Neutrophil (primary cell): ENCODE results near the gene IL2RA.

Experiments used
- H3K27ac ChIP-seq: fragments of 200-600 bp; sonication (generic); 2 replicates; pipeline ENCODE4 v1.5.1; 2016; ENCODE audit warnings: mild to moderate bottlenecking, moderate library complexity
- H3K27me3 ChIP-seq: fragments of 200-600 bp; sonication (generic); 2 replicates; pipeline ENCODE4 v1.6.0; 2016; ENCODE audit warnings: mild to moderate bottlenecking
- H3K36me3 ChIP-seq: fragments of 200-600 bp; sonication (generic); 2 replicates; pipeline ENCODE4 v1.5.1; 2017
- H3K4me1 ChIP-seq, 2 experiments: fragments of 200-600 bp in 1 of 2; sonication (generic) in 1 of 2; 1 replicate in 1 of 2; 2 replicates in 1 of 2; pipeline versions ENCODE4 v1.5.1 to v1.6.1; 2013 to 2016; ENCODE audit warnings: low read depth in 1 of 2, low read length in 1 of 2, mild to moderate bottlenecking in 1 of 2, moderate library complexity in 1 of 2; ENCODE audit not compliant: control insufficient read depth in 1 of 2, insufficient read depth in 1 of 2
- H3K4me3 ChIP-seq, 2 experiments: fragments of 200-600 bp in 1 of 2; sonication (generic) in 1 of 2; 1 replicate in 1 of 2; 2 replicates in 1 of 2; pipeline ENCODE4 v1.5.1; 2013 to 2016; ENCODE audit warnings: low read depth in 1 of 2, low read length in 1 of 2, mild to moderate bottlenecking in 1 of 2, moderate library complexity in 1 of 2
- H3K9me3 ChIP-seq: fragments of 200-600 bp; sonication (generic); 2 replicates; pipeline ENCODE4 v1.5.1; 2016
- TF ChIP-seq, protein P1 (sequence below): fragments of 200-600 bp; sonication (generic); IDR thresholded peaks from 2 replicates; pipeline ENCODE4 v1.5.1; 2016; ENCODE audit warnings: antibody characterized with exemption

Gene IL2RA

DNA sequence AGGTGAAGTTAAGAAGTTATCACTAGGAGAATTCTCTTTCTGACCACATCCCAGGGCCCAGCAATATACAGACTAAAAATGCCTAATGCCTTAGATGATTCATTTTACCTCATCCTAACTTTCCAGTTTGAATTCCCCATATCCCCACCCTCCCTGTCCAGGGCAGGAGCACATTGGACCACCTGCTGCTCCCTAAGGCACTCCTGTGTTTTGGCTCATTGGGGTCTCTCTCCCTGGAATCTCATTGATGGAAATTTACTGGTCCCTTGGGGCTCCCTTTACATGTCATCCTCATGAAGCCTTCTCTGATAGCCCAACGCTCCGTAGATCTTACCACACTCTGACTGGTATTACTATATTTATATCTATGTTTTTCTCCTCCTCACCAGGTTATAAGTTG is 2.7 kb downstream of the IL2RA start:
- Histone ChIP-seq H3K4me3 (no peak overlapping the region), H3K27me3 (peaks cover 8% of the 10 kb centered on the region), H3K9me3 (no peaks in the 10 kb centered on the region), H3K36me3 (no peaks in the 10 kb centered on the region), H3K4me1 (no peaks in the 10 kb centered on the region), H3K27ac (no peak overlapping the region)
- TF ChIP-seq, protein P1, sequence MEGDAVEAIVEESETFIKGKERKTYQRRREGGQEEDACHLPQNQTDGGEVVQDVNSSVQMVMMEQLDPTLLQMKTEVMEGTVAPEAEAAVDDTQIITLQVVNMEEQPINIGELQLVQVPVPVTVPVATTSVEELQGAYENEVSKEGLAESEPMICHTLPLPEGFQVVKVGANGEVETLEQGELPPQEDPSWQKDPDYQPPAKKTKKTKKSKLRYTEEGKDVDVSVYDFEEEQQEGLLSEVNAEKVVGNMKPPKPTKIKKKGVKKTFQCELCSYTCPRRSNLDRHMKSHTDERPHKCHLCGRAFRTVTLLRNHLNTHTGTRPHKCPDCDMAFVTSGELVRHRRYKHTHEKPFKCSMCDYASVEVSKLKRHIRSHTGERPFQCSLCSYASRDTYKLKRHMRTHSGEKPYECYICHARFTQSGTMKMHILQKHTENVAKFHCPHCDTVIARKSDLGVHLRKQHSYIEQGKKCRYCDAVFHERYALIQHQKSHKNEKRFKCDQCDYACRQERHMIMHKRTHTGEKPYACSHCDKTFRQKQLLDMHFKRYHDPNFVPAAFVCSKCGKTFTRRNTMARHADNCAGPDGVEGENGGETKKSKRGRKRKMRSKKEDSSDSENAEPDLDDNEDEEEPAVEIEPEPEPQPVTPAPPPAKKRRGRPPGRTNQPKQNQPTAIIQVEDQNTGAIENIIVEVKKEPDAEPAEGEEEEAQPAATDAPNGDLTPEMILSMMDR, result no peak

DNA sequence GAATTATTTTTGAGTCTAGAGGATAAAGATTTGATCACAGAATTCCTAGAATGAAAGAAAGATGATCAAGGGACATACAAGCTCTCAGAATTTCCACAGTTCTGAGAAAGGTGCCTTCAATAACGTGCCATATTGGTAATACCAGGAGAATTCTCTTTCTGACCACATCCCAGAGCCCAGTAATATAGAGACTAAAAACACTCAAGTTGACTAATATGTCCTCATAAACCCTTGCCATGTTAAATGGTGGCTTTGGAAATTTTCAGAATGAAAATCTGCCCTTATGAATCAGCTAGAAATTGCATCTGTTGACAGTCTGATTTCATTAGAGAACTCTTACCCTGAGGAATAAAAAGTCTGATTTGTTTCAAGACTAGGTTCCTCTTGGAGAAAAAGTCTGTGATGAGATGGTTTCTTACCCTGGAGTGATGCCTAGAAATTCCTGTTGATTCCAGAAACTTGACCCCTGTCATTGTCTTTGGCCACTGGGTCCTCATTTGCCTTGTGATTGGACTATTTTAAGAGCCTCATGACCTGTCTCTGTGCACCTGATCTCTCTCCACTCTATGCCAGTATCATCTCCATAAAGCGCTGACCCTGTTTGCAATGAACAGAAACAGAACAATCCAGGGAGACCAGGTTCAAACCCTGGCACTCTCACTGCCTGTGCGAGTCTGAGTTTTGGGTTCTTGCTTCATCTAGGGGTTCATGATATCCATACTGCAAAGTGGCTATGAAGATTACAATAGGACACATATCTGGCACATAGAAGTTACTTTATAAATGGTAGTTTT is 3.3 kb downstream of the IL2RA start:
- peaks cover 8% of the 10 kb centered on the region for H3K27me3 ChIP-seq
- no peak overlapping the region for H3K27ac ChIP-seq
- H3K4me3 ChIP-seq, result no peak overlapping the region
- no peaks in the 10 kb centered on the region for H3K36me3 ChIP-seq
- H3K4me1 ChIP-seq, result peaks cover 0 to 3% of the 10 kb centered on the region in 2 experiments
- H3K9me3 ChIP-seq, result no peaks in the 10 kb centered on the region
- TF ChIP-seq, protein P1, result no peak

DNA sequence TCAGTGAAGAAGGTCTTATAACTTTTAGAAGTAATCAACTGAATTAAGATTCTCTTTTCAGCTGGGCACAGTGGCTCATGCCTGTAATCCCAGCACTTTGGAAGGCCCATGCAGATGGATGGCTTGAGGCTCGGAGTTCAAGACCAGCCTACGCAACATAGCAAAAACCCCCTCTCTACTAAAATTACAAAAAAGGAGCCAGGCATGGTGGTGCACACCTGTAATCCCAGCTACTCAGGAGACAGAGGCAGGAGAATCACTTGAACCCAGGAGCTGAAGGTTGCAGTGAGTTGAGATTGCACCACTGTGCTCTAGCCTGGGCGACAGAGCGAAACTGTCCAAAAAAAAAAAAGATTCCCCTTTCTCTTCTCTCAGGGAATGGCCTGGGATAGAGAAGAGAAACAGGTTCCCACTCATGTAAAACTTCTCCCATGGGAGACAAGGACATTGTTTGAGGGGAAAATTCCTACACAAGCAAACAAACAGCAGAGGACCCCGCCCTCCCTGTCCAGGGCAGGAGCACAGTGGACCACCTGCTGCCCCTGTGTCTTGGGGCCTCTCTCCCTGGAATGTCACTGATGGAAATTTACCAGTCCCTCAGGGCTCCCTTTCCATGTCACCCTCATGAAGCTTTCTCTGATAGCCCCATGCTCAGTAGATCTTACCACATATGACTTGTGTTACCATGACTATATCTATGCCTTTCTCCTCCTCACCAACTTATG is 5.6 kb downstream of the IL2RA start:
- Histone ChIP-seq H3K27ac (no peak overlapping the region), H3K4me3 (no peak overlapping the region), H3K4me1 (peaks cover 0 to 23% of the 10 kb centered on the region in 2 experiments), H3K36me3 (no peaks in the 10 kb centered on the region), H3K9me3 (no peaks in the 10 kb centered on the region), H3K27me3 (peaks cover 21% of the 10 kb centered on the region)
- TF ChIP-seq, protein P1, result no peak

DNA sequence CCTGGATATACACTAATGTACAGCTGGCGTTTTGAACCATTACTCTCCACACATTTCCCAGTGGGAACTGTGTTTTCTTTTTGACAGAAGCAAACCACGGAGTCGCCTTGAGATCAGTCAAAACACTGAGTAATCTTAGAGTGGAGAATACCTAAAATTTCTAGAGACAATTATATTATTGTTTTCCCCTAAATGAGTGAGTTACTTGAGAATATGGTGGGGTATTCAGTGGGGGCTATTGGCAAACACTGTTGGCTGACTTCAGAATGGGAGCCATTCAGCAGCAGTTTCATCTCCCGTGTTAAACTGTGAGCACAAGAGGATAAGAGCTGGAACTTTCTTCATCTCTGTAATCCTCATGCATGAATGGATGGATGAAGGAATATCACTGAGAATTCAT is 6.2 kb downstream of the IL2RA start:
- Histone ChIP-seq H3K36me3 (no peaks in the 10 kb centered on the region), H3K27me3 (peaks cover 21% of the 10 kb centered on the region), H3K27ac (no peak overlapping the region), H3K4me3 (no peak overlapping the region), H3K4me1 (peaks cover 3 to 29% of the 10 kb centered on the region in 2 experiments), H3K9me3 (no peaks in the 10 kb centered on the region)
- TF ChIP-seq, protein P1, result no peak

DNA sequence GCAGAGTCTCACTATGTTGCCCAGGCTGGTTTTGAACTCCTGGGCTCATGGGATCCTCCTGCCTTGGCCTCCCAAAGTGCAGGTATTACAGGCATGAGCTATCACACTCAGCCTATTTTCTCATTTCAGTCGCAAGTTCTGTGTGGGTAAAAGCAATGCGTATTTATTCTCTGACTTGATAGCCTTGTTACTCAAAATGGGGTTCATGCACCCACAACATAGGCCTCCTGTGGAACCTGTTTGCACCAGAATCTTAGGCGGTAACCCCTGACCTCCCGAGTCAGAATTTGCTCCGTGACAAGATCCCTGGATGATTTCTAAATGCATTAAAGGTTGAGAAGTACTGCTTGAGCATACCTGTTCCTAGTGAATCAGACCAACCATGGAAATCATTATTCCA is 7.3 kb downstream of the IL2RA start:
- Histone ChIP-seq H3K4me1 (peaks cover 6 to 33% of the 10 kb centered on the region in 2 experiments), H3K4me3 (no peak overlapping the region), H3K27ac (no peak overlapping the region), H3K27me3 (peaks cover 28% of the 10 kb centered on the region), H3K36me3 (no peaks in the 10 kb centered on the region), H3K9me3 (no peaks in the 10 kb centered on the region)
- TF ChIP-seq, protein P1, result no peak
